ENCODE results near the gene SLC4A4. TPM values are rescaled to one million over a fixed set of nuclear protein-coding genes. Genes with fewer than 3 reads are reported as not detected.

The SLC4A4 gene
- total and polyA plus RNA-seq, 2 of the 8 experiments (the other 6 are each of a cell fraction or from before 2014, with no cell fraction given): 0.67 to 2.8 TPM

- TF ChIP-seq ATF3 (IDR thresholded peaks at IDR 0.05; ENCODE audit: insufficient read depth, low read depth, low read length): no peak
- no peak for TF ChIP-seq CEBPB (IDR thresholded peaks at IDR 0.05; ENCODE audit: low read depth, low read length)
- no peak for TF ChIP-seq SIX5 (IDR thresholded peaks at IDR 0.05; ENCODE audit: low read depth, low read length)
- TF ChIP-seq SRF (IDR thresholded peaks at IDR 0.05; ENCODE audit: low read depth, low read length): no peak
- no peak for TF ChIP-seq CTBP2 (IDR thresholded peaks at IDR 0.05; ENCODE audit: borderline replicate concordance, insufficient read depth, insufficient read length, low read length)
- no peak for TF ChIP-seq POLR2A (IDR thresholded peaks at IDR 0.05; ENCODE audit: control extremely low read depth in 1 of 2, low read depth in 2 of 2, low read length in 2 of 2)
- TF ChIP-seq CBX5 (IDR thresholded peaks at IDR 0.05; ENCODE audit: low read depth, low read length): no peak
- no peak for TF ChIP-seq ZNF274 (IDR thresholded peaks at IDR 0.05; ENCODE audit: borderline replicate concordance, extremely low read depth, low read length)
- no peak for TF ChIP-seq YY1 (IDR thresholded peaks at IDR 0.05; ENCODE audit: low read depth, low read length)
- TF ChIP-seq KDM1A (IDR thresholded peaks at IDR 0.05; ENCODE audit: borderline replicate concordance, low read length): no peak
- TF ChIP-seq SP1 (IDR thresholded peaks at IDR 0.05; ENCODE audit: low read depth, low read length): no peak
- TF ChIP-seq CREB1 (IDR thresholded peaks at IDR 0.05): no peak
- TF ChIP-seq BRCA1 (IDR thresholded peaks at IDR 0.05; ENCODE audit: low read depth, low read length): no peak
- TF ChIP-seq BCL11A (IDR thresholded peaks at IDR 0.05; ENCODE audit: low read depth in 2 of 2, low read length in 2 of 2): no peak
- no peak for TF ChIP-seq TCF12 (IDR thresholded peaks at IDR 0.05; ENCODE audit: low read depth, low read length)
Measured at GRCh38 chr4:71369536-71369935, 30.7 kb downstream of the SLC4A4 start (continued).

Measured in H1 (cell line).